H1 (cell line): Measurements from ENCODE around the gene TMEM72. TPM values are rescaled to one million over a fixed set of nuclear protein-coding genes. Genes with fewer than 3 reads are reported as not detected.

Experiments
- CTCF ChIA-PET: fragments of 300-600 bp; sonication (Branson Sonifier 250); formaldehyde crosslinking; loops from one replicate; lab custom pipeline; 2021; ENCODE audit not compliant: partially characterized antibody; lab: Charles Lee
- POLR2A ChIA-PET: fragments of 300-600 bp; sonication (Branson Sonifier 250); formaldehyde crosslinking; loops from one replicate; lab custom pipeline; 2021; ENCODE audit warnings: inconsistent platforms; ENCODE audit not compliant: partially characterized antibody; lab: Charles Lee
- DNase-seq, 2 experiments: peaks; one replicate each; pipeline versions ENCODE4 v3.0.0 to v3.0.0-alpha.2; 2010 to 2022; ENCODE audit warnings: low spot score in 2 of 2, low read depth in 1 of 2, mixed read lengths in 1 of 2
- FAIRE-seq: peaks from 2 replicates; lab custom pipeline; 2011; peaks lifted over from hg19 to GRCh38; lab: Jason Lieb, UNC
- H2AFZ ChIP-seq: 2 replicates; pipeline ENCODE4 v1.8.1; 2012; ENCODE audit warnings: low read length, inconsistent platforms
- H2AK5ac ChIP-seq: 2 replicates; pipeline ENCODE4 v1.6.1; 2013; ENCODE audit warnings: low read depth, low read length
- H2BK120ac ChIP-seq: replicated peaks from 2 replicates; pipeline ENCODE3; 2013; ENCODE audit warnings: low read depth, low read length, inconsistent platforms
- H2BK12ac ChIP-seq: 2 replicates; pipeline ENCODE4 v1.6.1; 2013; ENCODE audit warnings: low read depth, low read length
- H2BK15ac ChIP-seq: 2 replicates; pipeline ENCODE4 v1.6.1; 2013; ENCODE audit warnings: low read length
- H2BK20ac ChIP-seq: 2 replicates; pipeline ENCODE4 v1.6.1; 2013; ENCODE audit warnings: low read length
- H2BK5ac ChIP-seq: 2 replicates; pipeline ENCODE4 v1.6.1; 2013; ENCODE audit warnings: low read depth, low read length
- H3K14ac ChIP-seq: 2 replicates; pipeline ENCODE4 v1.6.1; 2013; ENCODE audit warnings: inconsistent platforms; ENCODE audit not compliant: insufficient read length
- H3K18ac ChIP-seq: 2 replicates; pipeline ENCODE4 v1.6.1; 2013; ENCODE audit warnings: low read length; ENCODE audit errors: extremely low read depth
- H3K23ac ChIP-seq: 2 replicates; pipeline ENCODE4 v1.6.1; 2013; ENCODE audit warnings: inconsistent platforms; ENCODE audit not compliant: insufficient read length
- H3K23me2 ChIP-seq: 2 replicates; pipeline ENCODE4 v1.6.1; 2013; ENCODE audit warnings: low read depth, low read length
- H3K27ac ChIP-seq: 2 replicates; pipeline ENCODE4 v1.6.1; 2011; ENCODE audit warnings: low read depth, low read length, inconsistent platforms
- H3K27me3 ChIP-seq, 4 experiments: replicated peaks in 1 of 4; 1 replicate in 1 of 4; 2 replicates in 3 of 4; pipeline versions ENCODE4 v1.6.1 to v1.8.1; 2011 to 2013; ENCODE audit warnings: low read length in 3 of 4, mild to moderate bottlenecking in 3 of 4, inconsistent platforms in 2 of 4, mixed read lengths in 2 of 4, moderate library complexity in 1 of 4; ENCODE audit not compliant: control insufficient read depth in 3 of 4, insufficient read depth in 3 of 4; ENCODE audit errors: extremely low read depth in 1 of 4
- H3K36me3 ChIP-seq, 4 experiments: 2 replicates each; pipeline versions ENCODE4 v1.6.1 to v1.8.1; 2011 to 2013; ENCODE audit warnings: mild to moderate bottlenecking in 4 of 4, low read length in 3 of 4, moderate library complexity in 2 of 4, control low read depth in 1 of 4, inconsistent platforms in 1 of 4; ENCODE audit not compliant: insufficient read depth in 4 of 4, control insufficient read depth in 2 of 4
- H3K4ac ChIP-seq: replicated peaks from 2 replicates; pipeline ENCODE3; 2013; ENCODE audit warnings: low read length, low read depth, mixed read lengths, inconsistent platforms; ENCODE audit not compliant: insufficient read length
- H3K4me1 ChIP-seq, 4 experiments: replicated peaks in 1 of 4; 1 replicate in 1 of 4; 2 replicates in 3 of 4; pipeline versions ENCODE4 v1.6.1 to v1.8.1; 2011 to 2013; ENCODE audit warnings: low read length in 3 of 4, inconsistent platforms in 2 of 4, mixed read lengths in 1 of 4; ENCODE audit not compliant: insufficient read depth in 4 of 4, control insufficient read depth in 3 of 4
- H3K4me2 ChIP-seq, 2 experiments: 2 replicates each; pipeline versions ENCODE4 v1.6.1 to v1.8.1; 2011 to 2013; ENCODE audit warnings: low read depth in 2 of 2, low read length in 2 of 2, control low read depth in 1 of 2, inconsistent platforms in 1 of 2, mild to moderate bottlenecking in 1 of 2; ENCODE audit not compliant: insufficient read depth in 1 of 2
- H3K4me3 ChIP-seq, 4 experiments: fragments of 200-600, 300-600 bp in 1 of 4; sonication (generic), shearing (Covaris generic), sonication (Bioruptor Twin) in 1 of 4; 2 replicates each; pipeline versions ENCODE4 v1.5.1 to v1.8.1; 2011 to 2016; ENCODE audit warnings: low read length in 4 of 4, low read depth in 3 of 4, control low read depth in 2 of 4, inconsistent platforms in 2 of 4, mild to moderate bottlenecking in 2 of 4, mixed read lengths in 1 of 4, moderate library complexity in 1 of 4; ENCODE audit not compliant: insufficient read depth in 2 of 4; ENCODE audit errors: extremely low read depth in 1 of 4
- H3K56ac ChIP-seq: replicated peaks from 2 replicates; pipeline ENCODE3; 2013; ENCODE audit warnings: low read depth, mild to moderate bottlenecking, mixed read lengths, low read length, inconsistent platforms; ENCODE audit not compliant: insufficient read length
- H3K79me1 ChIP-seq: 2 replicates; pipeline ENCODE4 v1.6.1; 2013; ENCODE audit warnings: low read depth, low read length, control low read depth
- H3K79me2 ChIP-seq, 2 experiments: 2 replicates each; pipeline versions ENCODE4 v1.6.1 to v1.8.1; 2012 to 2013; ENCODE audit warnings: low read length in 2 of 2, mild to moderate bottlenecking in 2 of 2, inconsistent platforms in 1 of 2; ENCODE audit not compliant: insufficient read depth in 2 of 2, control insufficient read depth in 1 of 2
- H3K9ac ChIP-seq, 4 experiments: replicated peaks in 1 of 4; 1 replicate in 1 of 4; 2 replicates in 3 of 4; pipeline versions ENCODE4 v1.6.1 to v1.8.1; 2011 to 2013; ENCODE audit warnings: low read depth in 3 of 4, low read length in 3 of 4, control low read depth in 2 of 4, mild to moderate bottlenecking in 2 of 4, moderate library complexity in 2 of 4, inconsistent platforms in 1 of 4; ENCODE audit errors: extremely low read depth in 1 of 4
- H3K9me3 ChIP-seq, 2 experiments: 2 replicates each; pipeline versions ENCODE4 v1.6.1 to v1.8.1; 2012 to 2013; ENCODE audit warnings: mild to moderate bottlenecking in 2 of 2, moderate library complexity in 2 of 2, control low read depth in 1 of 2, inconsistent platforms in 1 of 2, low read depth in 1 of 2, low read length in 1 of 2, mixed read lengths in 1 of 2; ENCODE audit not compliant: insufficient read depth in 2 of 2
- H4K20me1 ChIP-seq, 2 experiments: replicated peaks in 1 of 2; 2 replicates each; pipeline versions ENCODE3 to v1.8.1; 2011 to 2013; ENCODE audit warnings: inconsistent platforms in 2 of 2, low read length in 2 of 2, mild to moderate bottlenecking in 1 of 2; ENCODE audit not compliant: insufficient read depth in 2 of 2, control insufficient read depth in 1 of 2
- H4K5ac ChIP-seq: 2 replicates; pipeline ENCODE4 v1.6.1; 2013; ENCODE audit warnings: low read length, low read depth, mixed read lengths, inconsistent platforms; ENCODE audit not compliant: insufficient read length
- H4K8ac ChIP-seq: 2 replicates; pipeline ENCODE4 v1.8.0; 2013; ENCODE audit warnings: mild to moderate bottlenecking, moderate library complexity, low read length, inconsistent platforms; ENCODE audit not compliant: insufficient read depth; ENCODE audit errors: extremely low read depth
- H4K91ac ChIP-seq: replicated peaks from 2 replicates; pipeline ENCODE3; 2013; ENCODE audit warnings: low read length, mixed read lengths, inconsistent platforms; ENCODE audit not compliant: insufficient read length
- EP300 ChIP-seq, 2 experiments: IDR thresholded peaks; 1 replicate in 1 of 2; 2 replicates in 1 of 2; pipeline ENCODE4 v1.6.1; 2011 to 2012; ENCODE audit warnings: low read depth in 2 of 2, low read length in 2 of 2, mild to moderate bottlenecking in 2 of 2, borderline replicate concordance in 1 of 2, inconsistent platforms in 1 of 2, moderate library complexity in 1 of 2
- TCF12 ChIP-seq: IDR thresholded peaks from 2 replicates; pipeline ENCODE4 v1.6.1; 2011; ENCODE audit warnings: low read depth, mild to moderate bottlenecking, low read length
- WGBS, 2 experiments: shearing (Covaris generic) in 1 of 2; methylation state at CpG; one replicate each; pipeline versions ENCODE4 v1.1.6 to v1.1.7; 2013 to 2015; ENCODE audit warnings: low lambda C conversion rate in 2 of 2, mixed read lengths in 2 of 2, inconsistent platforms in 1 of 2, low coverage in 1 of 2, missing lambda C conversion rate in 1 of 2; ENCODE audit not compliant: insufficient replicate concordance in 2 of 2, insufficient coverage in 1 of 2, insufficient read length in 1 of 2; ENCODE audit errors: extremely low coverage in 1 of 2, missing lambda C conversion rate in 1 of 2; 5-methylcytosine and 5-hydroxymethylcytosine counted together
- polyA plus RNA-seq, 7 experiments: library from polyadenylated mRNA; depleted of rRNA in 3 of 7; stranded (reverse) in 5 of 7; unstranded in 2 of 7; fragments of >200 nt in 5 of 7; fragments of 200-250 nt in 2 of 7; gene quantifications; 1 replicate in 5 of 7; 2 replicates in 1 of 7; 4 replicates in 1 of 7; pipeline versions ENCODE4 v1.2.1 to v1.2.3, GENCODE V29; 2011 to 2013; ENCODE audit warnings: missing spikeins in 2 of 7, mixed read lengths in 2 of 7
- total RNA-seq: library from RNA; stranded (reverse); fragmentation: NEBNext Ultra II Directional; extraction: Animal tissue kit (Norgen Biotek cat#: 25700); gene quantifications from 2 replicates; pipeline ENCODE4 v1.2.1, GENCODE V29; 2021

The TMEM72 gene
- total and polyA plus RNA-seq, 2 of the 8 experiments (the other 6 are each of a cell fraction or from before 2014, with no cell fraction given): not detected

DNA sequence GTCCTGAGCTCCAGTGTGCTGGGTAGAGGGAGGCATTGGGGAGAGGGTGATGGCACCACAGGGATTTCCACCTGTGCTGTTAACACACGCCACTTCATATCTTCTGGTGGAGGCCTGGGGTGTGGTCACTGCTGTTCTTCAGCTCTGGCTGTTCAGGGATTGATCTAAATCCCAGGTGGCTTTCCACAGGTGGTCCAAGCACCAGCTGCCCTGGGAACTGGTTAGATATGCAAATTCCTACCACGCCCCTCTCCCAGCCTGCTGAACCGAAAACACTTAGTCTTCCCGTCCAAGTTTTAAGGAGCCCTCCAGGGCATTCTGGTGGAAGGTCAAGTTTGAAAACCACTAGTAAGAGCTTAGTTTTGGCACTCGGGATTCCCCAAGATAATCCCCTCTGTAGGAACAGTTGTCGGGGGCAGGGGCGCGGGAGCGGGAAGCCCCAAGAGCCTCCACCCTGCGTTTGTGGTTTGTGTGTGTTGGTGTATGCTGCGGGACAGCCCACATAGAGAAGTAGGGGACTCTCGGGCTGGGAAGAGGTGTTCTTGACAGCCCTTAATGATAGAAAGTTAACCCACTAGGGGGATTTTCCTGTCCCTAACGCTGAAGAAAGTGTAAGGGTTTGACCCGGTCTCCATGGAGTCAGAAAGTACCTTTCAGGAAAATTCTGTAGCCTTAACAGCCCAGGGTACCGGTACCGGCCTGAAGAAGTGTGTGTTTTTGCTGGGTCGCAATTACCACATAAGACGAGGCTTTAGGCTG, 62.4 kb downstream of the TMEM72 start:
- H2BK20ac ChIP-seq: peak overlapping the region; percentile 87; the same call in 1 of the 2 replicates
- H3K79me1 ChIP-seq: peaks cover 2% of the 10 kb centered on the region; the same call in 1 of the 2 replicates
- no peak overlapping the region for H3K56ac ChIP-seq
- 0 out of 2 replicates have a peak, but pooled peaks have one; percentile 24 for TF ChIP-seq TCF12
- no peak for TF ChIP-seq EP300 (IDR thresholded peaks at IDR 0.05; ENCODE audit: borderline replicate concordance in 1 of 2, low read depth in 2 of 2, low read length in 2 of 2)
- no peak overlapping the region for H2AFZ ChIP-seq
- H3K27me3 ChIP-seq: no peaks in the 10 kb centered on the region; a peak in 1 of 7 replicates
- H2BK15ac ChIP-seq: peak overlapping the region; percentile 81
- H2BK5ac ChIP-seq: 0 out of 2 replicates have a peak overlapping the region, but pooled peaks have one; percentile 71
- H4K5ac ChIP-seq: no peak overlapping the region
- peaks cover 0 to 2% of the 10 kb centered on the region in 2 experiments for H4K20me1 ChIP-seq
- peak overlapping the region; percentile 78 for H3K18ac ChIP-seq
- H3K9ac ChIP-seq: no peak overlapping the region
- H3K27ac ChIP-seq: no peak overlapping the region
- 50% methylated on average over 18 of the region's 18 CpGs; no CpG with 5 or more reads in 1 of the 2 experiments for WGBS, 2 experiments
- ChIA-PET CTCF (interaction anchor here (0.7 to 2.6 kb wide), 15 partner anchors 10 to 49 kb away, joined by 3 to 26 read pairs (median 4); partner anchors contain the start of gene ZNF22), POLR2A (interaction anchor here (0.6 to 1.9 kb wide), 8 partner anchors 8 to 41 kb away, joined by 3 to 7 read pairs (median 3); partner anchors contain the start of gene RASSF4)
- H3K4me3 ChIP-seq: peak overlapping the region in 1 of 4 experiments; percentile 64; a peak in 1 of 8 replicates
- peaks cover 0 to 6% (median 0%) of the 10 kb centered on the region in 4 experiments; a peak in 3 of 8 replicates for H3K36me3 ChIP-seq
- no peak overlapping the region for H4K8ac ChIP-seq
- H3K14ac ChIP-seq: no peak overlapping the region
- no peak overlapping the region for H3K23ac ChIP-seq
- peak overlapping the region; percentile 86 for H4K91ac ChIP-seq
- H3K9me3 ChIP-seq: no peaks in the 10 kb centered on the region
- peak overlapping the region; percentile 71 for H2BK120ac ChIP-seq
- peaks cover 14% of the 10 kb centered on the region; the same call in 1 of the 2 replicates for H3K23me2 ChIP-seq
- H3K4ac ChIP-seq: no peak overlapping the region
- peak overlapping the region; percentile 83; the same call in 1 of the 2 replicates for H2AK5ac ChIP-seq
- DNase-seq: no peak
- no peak for FAIRE-seq
- peaks cover 14 to 38% (median 26%) of the 10 kb centered on the region in 4 experiments for H3K4me1 ChIP-seq
- no peaks in the 10 kb centered on the region for H3K79me2 ChIP-seq
- H3K4me2 ChIP-seq: peak overlapping the region; percentile 36 to 65
- peak overlapping the region; percentile 79; the same call in 1 of the 2 replicates for H2BK12ac ChIP-seq
